Endometrial microvascular endothelial cells (primary cell): ENCODE measurements around the gene KISS1R. TPM values are rescaled to one million over a fixed set of nuclear protein-coding genes. Genes with fewer than 3 reads are reported as not detected.

Source experiments
- in situ Hi-C: cut with HindIII; loops from 2 replicates; pipeline ENCODE4 v1.10.0; 2017; ENCODE audit warnings: low sequenced_read_pairs, low pct_unique_long_range_greater_than_20kb; ENCODE audit errors: inconsistent ontology term
- total RNA-seq: library from RNA; depleted of rRNA; stranded (reverse); fragments of >200 nt; gene quantifications from one replicate; pipeline ENCODE4 v1.2.3, GENCODE V29; 2015; ENCODE audit errors: inconsistent ontology term

The KISS1R gene
- total RNA-seq, 1 donor from 2014 or later = not detected

- in situ Hi-C loops = no loop called here
These were observed 42.1 kb downstream of the KISS1R start for GRCh38 chr19:958967-959855.

- in situ Hi-C loops = no loop called here
These were observed 42.9 kb downstream of the KISS1R start for GRCh38 chr19:960020-960419.

DNA sequence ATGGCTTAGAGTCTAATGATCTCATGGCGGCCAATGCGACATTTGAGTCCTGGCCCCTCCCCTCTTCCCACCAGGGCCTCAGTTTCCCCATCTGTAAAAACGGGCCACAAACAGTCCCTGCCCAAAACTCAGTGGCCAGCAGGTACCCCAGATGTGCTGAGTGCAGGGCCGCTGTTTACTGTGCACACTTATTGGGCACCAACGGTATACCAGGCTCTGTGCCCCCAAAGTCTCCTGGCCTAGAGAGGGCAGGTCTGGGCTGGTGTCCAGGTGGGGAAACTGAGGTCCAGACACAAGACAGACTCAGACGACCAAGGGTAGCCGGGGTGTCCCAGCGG is 43.4 kb downstream of the KISS1R start:
- in situ Hi-C loops = no loop called here

GRCh38 chr19:961866-962620 is 44.9 kb downstream of the KISS1R start:
- in situ Hi-C loops = no loop called here

- in situ Hi-C loops = no loop called here
These were observed 45.7 kb downstream of the KISS1R start for GRCh38 chr19:962683-963400.

GRCh38 chr19:963486-963951 is 46.4 kb downstream of the KISS1R start:
- in situ Hi-C loops = no loop called here

DNA sequence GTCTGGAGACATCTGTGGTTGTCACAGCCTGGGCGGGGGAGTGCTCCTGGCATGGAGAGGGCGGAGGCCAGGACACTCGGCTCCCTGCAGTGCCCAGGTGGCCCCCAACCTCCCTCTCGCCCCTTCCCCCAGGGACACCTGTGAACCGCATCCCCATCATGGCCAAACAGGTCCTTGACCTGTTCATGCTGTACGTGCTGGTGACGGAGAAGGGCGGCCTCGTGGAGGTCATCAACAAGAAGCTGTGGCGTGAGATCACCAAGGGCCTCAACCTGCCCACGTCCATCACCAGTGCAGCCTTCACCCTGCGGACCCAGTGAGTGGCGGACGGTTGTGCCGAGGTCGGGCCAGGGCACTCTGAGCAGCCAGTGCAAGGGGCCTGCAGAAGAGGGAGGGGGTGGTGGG is 47.0 kb downstream of the KISS1R start:
- in situ Hi-C loops = no loop called here

DNA sequence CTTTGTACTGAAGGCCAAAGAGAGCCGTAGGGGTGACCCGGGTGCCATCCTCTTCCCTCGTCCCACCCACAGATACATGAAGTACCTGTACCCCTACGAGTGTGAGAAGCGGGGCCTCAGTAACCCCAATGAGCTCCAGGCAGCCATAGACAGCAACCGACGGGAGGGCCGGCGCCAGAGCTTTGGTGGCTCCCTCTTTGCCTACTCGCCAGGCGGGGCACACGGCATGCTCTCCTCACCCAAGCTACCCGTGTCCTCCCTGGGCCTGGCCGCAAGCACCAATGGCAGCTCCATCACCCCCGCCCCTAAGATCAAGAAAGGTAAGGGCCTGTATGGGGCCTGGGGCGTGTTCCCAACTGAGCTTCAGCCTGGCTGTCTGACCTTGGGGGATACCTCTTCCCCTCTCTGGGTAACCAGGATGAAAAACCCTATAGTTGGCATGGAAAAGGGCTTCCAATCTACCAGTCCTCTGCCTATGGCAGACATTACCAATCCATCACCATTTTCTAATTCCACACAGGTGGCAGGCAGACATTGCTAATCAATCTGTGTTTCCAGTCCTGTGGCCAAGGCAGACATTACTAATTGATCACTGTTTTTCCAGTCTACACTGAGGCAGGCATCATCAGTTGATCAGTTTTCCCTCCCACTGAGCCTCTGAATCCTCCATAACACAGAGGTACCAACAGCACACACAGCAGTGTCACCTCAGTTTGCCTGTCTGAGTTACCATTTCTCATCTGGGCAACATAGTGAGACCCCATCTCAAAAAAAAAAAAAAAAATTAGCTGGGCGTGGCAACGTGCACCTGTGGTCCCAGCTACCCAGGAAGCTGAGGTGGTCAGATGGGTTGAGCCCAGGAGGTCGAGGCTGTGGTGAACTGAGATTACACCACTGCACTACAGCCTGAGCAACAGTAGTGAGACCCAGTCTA is 47.9 kb downstream of the KISS1R start:
- in situ Hi-C loops = no loop called here

- in situ Hi-C loops = no loop called here
These were observed 49.5 kb downstream of the KISS1R start for GRCh38 chr19:966485-967088.

Other genes starting within 250 kb of the KISS1R start
- 55.0 TPM for gene FSTL3, start 240.9 kb upstream of the KISS1R start, total RNA-seq
- gene PRSS57, start 221.9 kb upstream of the KISS1R start, total RNA-seq = not detected
- not detected for gene PALM, start 208.4 kb upstream of the KISS1R start, total RNA-seq
- gene MISP, start 166.2 kb upstream of the KISS1R start, total RNA-seq = not detected
- 307 TPM for gene PTBP1, start 119.9 kb upstream of the KISS1R start, total RNA-seq
- 1.5 TPM for gene PLPPR3, start 95.4 kb upstream of the KISS1R start, total RNA-seq
- not detected for gene AZU1, start 89.5 kb upstream of the KISS1R start, total RNA-seq
- gene PRTN3, start 76.3 kb upstream of the KISS1R start, total RNA-seq = not detected
- not detected for gene ELANE, start 65.0 kb upstream of the KISS1R start, total RNA-seq
- gene CFD, start 57.7 kb upstream of the KISS1R start, total RNA-seq = 5.4 TPM
- gene MED16, start 24.1 kb upstream of the KISS1R start, total RNA-seq = 48.9 TPM
- gene RNU6-9, start 23.8 kb upstream of the KISS1R start, total RNA-seq = not detected
- 52.3 TPM for gene R3HDM4, start 4.1 kb upstream of the KISS1R start, total RNA-seq
- 9.1 TPM for gene ARID3A, start 8.7 kb downstream of the KISS1R start, total RNA-seq
- 49.7 TPM for gene WDR18, start 67.0 kb downstream of the KISS1R start, total RNA-seq
- not detected for gene GRIN3B, start 83.1 kb downstream of the KISS1R start, total RNA-seq
- 124 TPM for gene TMEM259, start 103.8 kb downstream of the KISS1R start, total RNA-seq
- gene RNU6-2, start 104.2 kb downstream of the KISS1R start, total RNA-seq = not detected
- gene CNN2, start 109.3 kb downstream of the KISS1R start, total RNA-seq = 237 TPM
- 1.8 TPM for gene ABCA7, start 122.8 kb downstream of the KISS1R start, total RNA-seq
- 14.0 TPM for gene ARHGAP45, start 149.8 kb downstream of the KISS1R start, total RNA-seq
- gene POLR2E, start 178.0 kb downstream of the KISS1R start, total RNA-seq = 304 TPM
- 459 TPM for gene GPX4, start 186.7 kb downstream of the KISS1R start, total RNA-seq